H1 (cell line): Measurements from ENCODE around the gene DENND4B. TPM values are rescaled to one million over a fixed set of nuclear protein-coding genes. Genes with fewer than 3 reads are reported as not detected.

Experiments used
- RAD21 ChIP-seq, 2 experiments: IDR thresholded peaks in 1 of 2; conservative IDR thresholded peaks in 1 of 2; 2 replicates each; pipeline ENCODE4 v1.6.1; 2011; ENCODE audit warnings: low read depth in 2 of 2, low read length in 2 of 2, improper control_type of control experiment in 1 of 2, inconsistent platforms in 1 of 2, mild to moderate bottlenecking in 1 of 2, moderate library complexity in 1 of 2
- polyA plus RNA-seq, 7 experiments: library from polyadenylated mRNA; depleted of rRNA in 3 of 7; stranded (reverse) in 5 of 7; unstranded in 2 of 7; fragments of >200 nt in 5 of 7; fragments of 200-250 nt in 2 of 7; gene quantifications; 1 replicate in 5 of 7; 2 replicates in 1 of 7; 4 replicates in 1 of 7; pipeline versions ENCODE4 v1.2.1 to v1.2.3, GENCODE V29; 2011 to 2013; ENCODE audit warnings: missing spikeins in 2 of 7, mixed read lengths in 2 of 7
- total RNA-seq: library from RNA; stranded (reverse); fragmentation: NEBNext Ultra II Directional; extraction: Animal tissue kit (Norgen Biotek cat#: 25700); gene quantifications from 2 replicates; pipeline ENCODE4 v1.2.1, GENCODE V29; 2021

Gene DENND4B
- total and polyA plus RNA-seq, 2 of the 8 experiments (the other 6 are each of a cell fraction or from before 2014, with no cell fraction given): 45.6 to 61.1 TPM

GRCh38 chr1:153929981-153930948 lies 16.3 kb downstream of the DENND4B start (continued):
- TF ChIP-seq RAD21 (IDR thresholded peaks at IDR 0.05 in 1 of 2, conservative IDR thresholded peaks at IDR 0.05 in 1 of 2; ENCODE audit: low read depth in 2 of 2, low read length in 2 of 2): no peak
